GM18505 (cell line): ENCODE measurements around the gene CD8B2.
"Not testable (repeated sequence)": the region's sequence is repeated elsewhere in the genome, so short reads cannot be mapped to it uniquely, and the experiment has no call there.

Source experiments
- ATAC-seq: cut with Tn5 transposase; IDR thresholded peaks from one replicate; pipeline ENCODE4 v1.9.1; 2021; ENCODE audit not compliant: unreplicated experiment
- POLR2A ChIP-seq: IDR thresholded peaks from 4 replicates; pipeline ENCODE4 v1.6.1; 2011; ENCODE audit warnings: borderline replicate concordance; ENCODE audit not compliant: insufficient read depth, insufficient read length; ENCODE audit errors: extremely low read depth

Gene CD8B2

GRCh38 chr2:106561356-106561755, 74.2 kb downstream of the CD8B2 start:
- no peak for ATAC-seq
- TF ChIP-seq POLR2A, result no peak

GRCh38 chr2:106561803-106562202, 74.6 kb downstream of the CD8B2 start:
- no peak for TF ChIP-seq POLR2A
- ATAC-seq, result no peak

- no peak for ATAC-seq
- no peak for TF ChIP-seq POLR2A
Observed at GRCh38 chr2:106562268-106563186, 75.4 kb downstream of the CD8B2 start.

- no peak for ATAC-seq
- TF ChIP-seq POLR2A, result no peak
Observed at GRCh38 chr2:106563195-106563594, 76.0 kb downstream of the CD8B2 start.

DNA sequence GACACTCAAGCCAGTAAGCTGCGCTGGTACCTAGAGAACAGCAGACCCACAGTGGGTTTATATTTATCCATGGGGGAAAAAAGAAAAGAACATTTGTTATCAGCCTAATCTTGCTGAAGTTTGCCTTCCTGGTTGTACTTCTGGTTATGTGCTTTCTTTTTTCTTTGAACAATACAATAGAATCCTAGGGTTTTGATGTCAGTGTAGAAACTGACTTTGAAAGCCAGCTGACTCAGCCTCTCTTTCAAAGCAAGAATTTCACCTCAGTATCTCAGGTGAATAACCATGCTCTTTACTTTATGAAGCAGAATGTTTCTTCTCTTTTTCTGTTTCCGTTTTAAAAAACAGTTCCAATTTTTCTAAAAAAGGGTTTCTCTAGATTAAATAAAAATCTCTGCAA, 78.4 kb downstream of the CD8B2 start:
- no peak for ATAC-seq
- TF ChIP-seq POLR2A, result no peak

- no peak for ATAC-seq
- no peak for TF ChIP-seq POLR2A
Observed at GRCh38 chr2:106566050-106566449, 78.9 kb downstream of the CD8B2 start.

DNA sequence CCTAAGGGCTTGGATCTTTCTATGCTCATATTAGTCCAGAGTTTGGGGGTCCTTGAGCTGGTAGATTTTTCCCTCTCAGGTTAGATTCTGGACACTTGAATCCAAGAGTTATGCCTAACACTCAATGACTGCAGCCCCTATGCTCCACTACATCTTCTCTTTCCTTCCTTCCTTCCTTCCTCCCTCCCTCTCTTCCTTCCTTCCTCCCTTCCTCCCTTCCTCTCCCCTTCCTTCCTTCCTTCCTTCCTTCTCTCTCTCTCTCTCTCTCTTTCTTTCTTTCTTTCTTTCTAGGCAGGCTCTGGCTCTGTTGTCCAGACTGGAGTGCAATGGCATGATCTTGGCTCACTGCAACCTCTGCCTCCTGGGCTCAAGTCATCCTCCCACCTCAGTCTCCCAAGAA, 79.3 kb downstream of the CD8B2 start:
- not testable (repeated sequence) for ATAC-seq

DNA sequence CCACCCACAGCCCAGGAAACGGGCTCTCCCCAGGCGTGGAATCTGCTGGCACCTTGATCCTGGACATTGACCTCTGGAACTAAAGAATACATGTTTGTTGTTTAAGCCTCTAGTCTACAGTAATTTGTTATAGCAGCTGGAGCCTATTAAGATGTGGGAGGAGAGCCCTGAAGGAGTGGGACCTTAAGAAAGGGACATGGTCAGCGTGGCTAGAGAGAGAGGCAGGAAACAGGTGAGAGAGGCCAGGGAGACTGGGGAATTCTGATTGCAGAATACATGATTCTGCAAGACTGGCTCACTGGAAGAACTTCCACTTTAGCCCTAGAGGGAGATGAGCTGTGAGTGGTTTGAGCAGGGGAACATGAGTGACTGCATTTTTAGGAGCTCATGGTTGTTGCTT, 83.2 kb downstream of the CD8B2 start:
- no peak for TF ChIP-seq POLR2A
- ATAC-seq, result no peak
